Eye (tissue), 1 donor: ENCODE measurements around the gene COL1A1.

Experiments
- DNase-seq: peaks from one replicate; pipeline ENCODE4 v3.0.0-alpha.2; 2015

Gene COL1A1

GRCh38 chr17:50139185-50139783 lies 62.1 kb downstream of the COL1A1 start:
- no peak for DNase-seq

GRCh38 chr17:50137042-50137441 lies 64.4 kb downstream of the COL1A1 start:
- no peak for DNase-seq

- no peak for DNase-seq
Measured at GRCh38 chr17:50136096-50136687, 65.2 kb downstream of the COL1A1 start.

GRCh38 chr17:50135316-50136095 lies 65.9 kb downstream of the COL1A1 start:
- no peak for DNase-seq

- DNase-seq: no peak
Measured at GRCh38 chr17:50134206-50135110, 67.0 kb downstream of the COL1A1 start.

- no peak for DNase-seq
Measured at GRCh38 chr17:50133769-50134099, 67.7 kb downstream of the COL1A1 start.
